CD14-positive monocyte (primary cell): ENCODE data around the gene BATF2. TPM values are rescaled to one million over a fixed set of nuclear protein-coding genes. Genes with fewer than 3 reads are reported as not detected.

Experiments
- DNase-seq, 3 donors: peaks; one replicate each; pipeline ENCODE4 v3.0.0-alpha.2; 2011 to 2022
- H2AFZ ChIP-seq: 2 replicates; pipeline ENCODE4 v1.6.0; 2012; ENCODE audit warnings: mild to moderate bottlenecking, low read depth, low read length, inconsistent platforms; ENCODE audit not compliant: insufficient read depth, poor library complexity, severe bottlenecking
- H3K27ac ChIP-seq, 2 donors: 1 replicate in 1 of 2; 2 replicates in 1 of 2; pipeline ENCODE4 v1.5.1; 2012 to 2013; ENCODE audit warnings: low read length in 2 of 2, control low read depth in 1 of 2, inconsistent platforms in 1 of 2, low read depth in 1 of 2, mild to moderate bottlenecking in 1 of 2
- H3K27me3 ChIP-seq, 2 donors: one replicate each; pipeline versions ENCODE4 v1.6.0 to v1.6.1; 2011 to 2013; ENCODE audit warnings: low read length in 2 of 2; ENCODE audit not compliant: control insufficient read depth in 2 of 2, insufficient read depth in 2 of 2
- H3K36me3 ChIP-seq, 2 donors: replicated peaks in 1 of 2; 1 replicate in 1 of 2; 2 replicates in 1 of 2; pipeline versions ENCODE4 v1.5.1 to v1.6.1; 2012 to 2013; ENCODE audit warnings: low read length in 2 of 2, control low read depth in 1 of 2, inconsistent platforms in 1 of 2, mild to moderate bottlenecking in 1 of 2; ENCODE audit not compliant: insufficient read depth in 2 of 2, control insufficient read depth in 1 of 2
- H3K4me1 ChIP-seq, 2 donors: 1 replicate in 1 of 2; 2 replicates in 1 of 2; pipeline versions ENCODE4 v1.5.1 to v1.6.1; 2012 to 2013; ENCODE audit warnings: low read length in 2 of 2, control low read depth in 1 of 2, inconsistent platforms in 1 of 2, mild to moderate bottlenecking in 1 of 2, moderate library complexity in 1 of 2; ENCODE audit not compliant: insufficient read depth in 2 of 2, control insufficient read depth in 1 of 2
- H3K4me2 ChIP-seq: replicated peaks from 2 replicates; pipeline ENCODE3; 2012; ENCODE audit warnings: low read length, moderate library complexity, mild to moderate bottlenecking; ENCODE audit not compliant: poor library complexity, severe bottlenecking; ENCODE audit errors: extremely low read depth
- H3K4me3 ChIP-seq, 3 experiments: fragments of 200-600 bp in 1 of 3; sonication (generic) in 1 of 3; replicated peaks in 1 of 3; 1 replicate in 2 of 3; 2 replicates in 1 of 3; pipeline ENCODE4 v1.5.1; 2011 to 2013; ENCODE audit warnings: low read length in 3 of 3, mild to moderate bottlenecking in 3 of 3, control low read depth in 2 of 3, low read depth in 2 of 3, inconsistent platforms in 1 of 3, moderate library complexity in 1 of 3
- H3K79me2 ChIP-seq: 2 replicates; pipeline ENCODE4 v1.6.0; 2012; ENCODE audit warnings: mild to moderate bottlenecking, control low read depth, inconsistent platforms, low read length, moderate library complexity; ENCODE audit not compliant: insufficient read depth
- H3K9ac ChIP-seq: 2 replicates; pipeline ENCODE4 v1.6.0; 2017; ENCODE audit warnings: low read length, mild to moderate bottlenecking; ENCODE audit not compliant: insufficient read depth, poor library complexity, severe bottlenecking
- H3K9me3 ChIP-seq, 2 donors: replicated peaks in 1 of 2; 1 replicate in 1 of 2; 2 replicates in 1 of 2; pipeline versions ENCODE4 v1.5.1 to v1.6.1; 2012 to 2013; ENCODE audit warnings: low read length in 2 of 2, control low read depth in 1 of 2; ENCODE audit not compliant: control insufficient read depth in 1 of 2, insufficient read depth in 1 of 2
- H4K20me1 ChIP-seq: 2 replicates; pipeline ENCODE4 v1.6.0; 2012; ENCODE audit warnings: mild to moderate bottlenecking, low read length, control low read depth, moderate library complexity; ENCODE audit not compliant: insufficient read depth
- H3K27ac Mint-ChIP-seq, 7 donors: one replicate each; pipeline ENCODE4 v1.8.0; 2020; ENCODE audit warnings: mild to moderate bottlenecking in 7 of 7, mixed read lengths in 7 of 7, moderate library complexity in 6 of 7, inconsistent platforms in 2 of 7
- H3K27me3 Mint-ChIP-seq, 3 donors: one replicate each; pipeline ENCODE4 v1.8.0; 2021 to 2022; ENCODE audit warnings: low read depth in 3 of 3, mild to moderate bottlenecking in 3 of 3, mixed read lengths in 3 of 3, moderate library complexity in 3 of 3, inconsistent platforms in 1 of 3
- H3K36me3 Mint-ChIP-seq, 2 donors: one replicate each; pipeline ENCODE4 v1.8.0; 2020; ENCODE audit warnings: mixed read lengths in 2 of 2, inconsistent platforms in 1 of 2, mild to moderate bottlenecking in 1 of 2
- H3K4me1 Mint-ChIP-seq: one replicate; pipeline ENCODE4 v1.8.0; 2020; ENCODE audit warnings: mild to moderate bottlenecking, mixed read lengths
- H3K4me3 Mint-ChIP-seq, 2 donors: one replicate each; pipeline ENCODE4 v1.8.0; 2020; ENCODE audit warnings: mild to moderate bottlenecking in 2 of 2, mixed read lengths in 2 of 2, moderate library complexity in 1 of 2
- H3K9me3 Mint-ChIP-seq, 7 donors: one replicate each; pipeline ENCODE4 v1.8.0; 2020 to 2022; ENCODE audit warnings: mixed read lengths in 7 of 7, mild to moderate bottlenecking in 6 of 7, moderate library complexity in 6 of 7, inconsistent platforms in 2 of 7
- WGBS: methylation state at CpG from one replicate; pipeline ENCODE4 v1.1.5; 2013; ENCODE audit warnings: missing lambda C conversion rate; ENCODE audit not compliant: insufficient coverage; 5-methylcytosine and 5-hydroxymethylcytosine counted together
- intact Hi-C, 2 donors: fragments of 100-400 bp; cut with micrococcal nuclease; formaldehyde crosslinking; loops; one replicate each; pipeline versions ENCODE4 v1.15.0 to v1.15.1; 2023
- polyA plus RNA-seq, 3 donors: library from polyadenylated mRNA; depleted of rRNA in 1 of 3; unstranded in 2 of 3; stranded (reverse) in 1 of 3; fragments of 300-500 nt in 2 of 3; fragments of >200 nt in 1 of 3; fragmentation: Illumina TruSeq in 2 of 3; gene quantifications; 1 replicate in 2 of 3; 2 replicates in 1 of 3; pipeline ENCODE4 v1.2.3, GENCODE V29; 2012 to 2021
- TF ChIP-seq, protein P1 (sequence below): fragments of 200-600 bp; IDR thresholded peaks from one replicate; pipeline ENCODE4 v1.8.0; 2022; ENCODE audit warnings: antibody characterized with exemption, mild to moderate bottlenecking

Gene BATF2
- polyA plus RNA-seq, 3 donors, result 0.97 to 1.7 (median 1.1) TPM

DNA sequence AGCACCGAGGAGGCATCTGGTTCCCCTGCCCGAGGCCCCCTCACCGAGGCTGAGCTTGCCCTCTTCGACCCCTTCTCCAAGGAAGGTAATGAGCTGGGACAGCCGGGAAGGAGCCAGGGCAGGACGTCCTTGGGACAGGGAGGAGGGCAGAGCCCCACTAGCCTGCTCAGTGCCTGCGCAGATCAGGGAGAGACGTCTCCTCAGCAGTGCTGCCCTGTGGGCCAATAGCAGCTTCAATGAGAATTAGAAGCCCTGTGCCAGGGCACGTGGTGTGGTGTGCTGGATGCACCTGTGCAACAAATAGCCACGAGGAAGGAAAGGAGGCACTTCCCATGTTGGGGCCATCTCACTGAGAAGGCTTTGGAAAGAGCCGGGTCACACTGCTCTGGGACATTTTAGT lies 38.8 kb upstream of the BATF2 start:
- peaks cover 4% of the 10 kb centered on the region for H3K4me1 Mint-ChIP-seq
- peaks cover 0 to 4% (median 0%) of the 10 kb centered on the region in 3 donors for H3K27me3 Mint-ChIP-seq
- Histone ChIP-seq H3K4me1 (peaks cover 9 to 17% of the 10 kb centered on the region in 2 donors), H3K9me3 (no peaks in the 10 kb centered on the region), H3K9ac (no peak overlapping the region), H3K4me3 (no peak overlapping the region), H2AFZ (no peak overlapping the region), H3K27ac (no peak overlapping the region), H4K20me1 (peaks cover 4% of the 10 kb centered on the region), H3K79me2 (no peaks in the 10 kb centered on the region), H3K36me3 (peaks cover 41 to 80% of the 10 kb centered on the region in 2 donors), H3K4me2 (no peak overlapping the region), H3K27me3 (no peaks in the 10 kb centered on the region)
- H3K27ac Mint-ChIP-seq, result no peak overlapping the region
- intact Hi-C loops, result no loop called here
- WGBS, result 94% methylated on average over 11 of the region's 11 CpGs
- TF ChIP-seq, protein P1, sequence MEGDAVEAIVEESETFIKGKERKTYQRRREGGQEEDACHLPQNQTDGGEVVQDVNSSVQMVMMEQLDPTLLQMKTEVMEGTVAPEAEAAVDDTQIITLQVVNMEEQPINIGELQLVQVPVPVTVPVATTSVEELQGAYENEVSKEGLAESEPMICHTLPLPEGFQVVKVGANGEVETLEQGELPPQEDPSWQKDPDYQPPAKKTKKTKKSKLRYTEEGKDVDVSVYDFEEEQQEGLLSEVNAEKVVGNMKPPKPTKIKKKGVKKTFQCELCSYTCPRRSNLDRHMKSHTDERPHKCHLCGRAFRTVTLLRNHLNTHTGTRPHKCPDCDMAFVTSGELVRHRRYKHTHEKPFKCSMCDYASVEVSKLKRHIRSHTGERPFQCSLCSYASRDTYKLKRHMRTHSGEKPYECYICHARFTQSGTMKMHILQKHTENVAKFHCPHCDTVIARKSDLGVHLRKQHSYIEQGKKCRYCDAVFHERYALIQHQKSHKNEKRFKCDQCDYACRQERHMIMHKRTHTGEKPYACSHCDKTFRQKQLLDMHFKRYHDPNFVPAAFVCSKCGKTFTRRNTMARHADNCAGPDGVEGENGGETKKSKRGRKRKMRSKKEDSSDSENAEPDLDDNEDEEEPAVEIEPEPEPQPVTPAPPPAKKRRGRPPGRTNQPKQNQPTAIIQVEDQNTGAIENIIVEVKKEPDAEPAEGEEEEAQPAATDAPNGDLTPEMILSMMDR, result no peak
- H3K4me3 Mint-ChIP-seq, result no peak overlapping the region
- H3K9me3 Mint-ChIP-seq, result peaks cover 0 to 2% (median 0%) of the 10 kb centered on the region in 7 donors
- no peak for DNase-seq
- peaks cover 62 to 85% of the 10 kb centered on the region in 2 donors for H3K36me3 Mint-ChIP-seq

DNA sequence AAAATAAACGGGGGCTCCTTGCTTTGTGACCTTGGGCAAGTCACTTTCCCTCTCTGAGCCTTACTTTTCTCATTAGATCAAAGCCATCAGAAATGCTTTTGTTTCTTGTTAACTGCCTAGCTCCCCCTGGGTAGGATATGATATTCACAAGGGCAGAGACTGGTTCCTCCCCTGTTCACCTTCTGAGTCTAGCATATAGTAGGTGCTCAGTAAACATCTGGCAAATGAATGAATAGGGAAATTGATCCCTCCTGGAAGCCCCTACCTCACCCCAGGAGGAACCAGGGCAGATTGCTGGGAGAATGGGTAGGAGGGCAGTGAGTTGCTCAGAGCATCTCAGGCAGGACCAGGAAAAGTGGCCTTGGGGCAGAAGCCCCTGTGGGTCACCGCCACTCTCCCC lies 37.7 kb upstream of the BATF2 start:
- Histone ChIP-seq H3K4me2 (no peak overlapping the region), H3K4me3 (no peak overlapping the region), H3K27ac (no peak overlapping the region), H3K9ac (no peak overlapping the region), H3K27me3 (no peaks in the 10 kb centered on the region), H3K4me1 (peaks cover 3 to 5% of the 10 kb centered on the region in 2 donors), H3K79me2 (no peaks in the 10 kb centered on the region), H4K20me1 (peaks cover 4% of the 10 kb centered on the region), H3K9me3 (no peaks in the 10 kb centered on the region), H2AFZ (no peak overlapping the region), H3K36me3 (peaks cover 41 to 74% of the 10 kb centered on the region in 2 donors)
- H3K4me1 Mint-ChIP-seq, result peaks cover 3% of the 10 kb centered on the region
- no peak overlapping the region for H3K4me3 Mint-ChIP-seq
- 100% methylated on average over 1 of the region's 2 CpGs for WGBS
- DNase-seq, result no peak
- H3K9me3 Mint-ChIP-seq, result peaks cover 0 to 2% (median 0%) of the 10 kb centered on the region in 7 donors
- H3K27ac Mint-ChIP-seq, result no peak overlapping the region
- TF ChIP-seq, protein P1, result no peak
- peaks cover 0 to 4% (median 0%) of the 10 kb centered on the region in 3 donors for H3K27me3 Mint-ChIP-seq
- intact Hi-C loops, result loop anchor here in 1 of 2 donors (5.0 kb wide), 1 partner anchor 53 kb away; a partner anchor contains a TSS
- peaks cover 62 to 78% of the 10 kb centered on the region in 2 donors for H3K36me3 Mint-ChIP-seq
